Measurements from ENCODE around the gene HINFP.

DNA sequence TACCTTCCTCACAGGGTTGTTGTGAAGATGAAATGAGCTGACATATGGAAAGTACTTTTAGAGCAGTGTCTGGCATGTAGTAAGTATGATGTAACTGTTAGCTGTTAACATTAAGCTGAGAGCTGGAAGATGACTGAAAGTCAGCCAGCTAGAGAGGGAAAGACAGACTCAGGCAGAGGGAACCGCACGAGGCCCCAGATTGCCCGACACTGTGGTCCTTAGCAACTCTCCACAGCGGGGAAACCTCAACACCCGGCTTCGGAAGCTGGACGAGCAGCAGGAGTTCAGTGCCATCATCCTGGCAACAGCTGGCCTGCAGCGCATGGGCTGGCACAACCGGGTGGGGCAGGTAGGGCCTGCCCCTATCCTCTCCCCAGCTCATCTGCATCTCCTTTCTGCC, 30.2 kb upstream of the HINFP start:
- no peak for TF ChIP-seq GATA3 (IDR thresholded peaks at IDR 0.05; ENCODE audit: low read depth, low read length)
- TF ChIP-seq GATA2 (IDR thresholded peaks at IDR 0.05; ENCODE audit: low read depth, low read length), result no peak
